ENCODE data around the gene PTP4A1. TPM values are rescaled to one million over a fixed set of nuclear protein-coding genes. Genes with fewer than 3 reads are reported as not detected.

The PTP4A1 gene
- total and polyA plus RNA-seq, 2 of the 4 experiments (the other 2 are of a cell fraction): 31.2 to 53.1 TPM

- dilution Hi-C loops (cut with HindIII; ENCODE audit: low sequenced_read_pairs, unreplicated experiment) (no loop called here), intact Hi-C loops (cut with micrococcal nuclease) (no loop called here), in situ Hi-C loops (cut with MboI; ENCODE audit: low sequenced_read_pairs) (no loop called here)
- no peak overlapping the region for H2AK5ac ChIP-seq (ENCODE audit: low read depth, low read length)
- no peak overlapping the region for H3K14ac ChIP-seq (replicated peaks; ENCODE audit: low read depth, low read length)
- ATAC-seq (ENCODE audit: low read depth): no peak; the same call in 1 of the 2 replicates
- no peak overlapping the region for H2BK20ac ChIP-seq (ENCODE audit: low read depth, low read length)
- no peak overlapping the region for H2BK5ac ChIP-seq (ENCODE audit: low read depth, low read length, poor library complexity, severe bottlenecking)
- DNase-seq: peak; percentile 27
- no peak overlapping the region for H3K4ac ChIP-seq (ENCODE audit: low read depth, low read length)
- H3K4me1 ChIP-seq (ENCODE audit: control insufficient read depth, insufficient read depth, low read length): no peaks in the 10 kb centered on the region
- H3K27ac ChIP-seq (ENCODE audit: insufficient read depth, low read length): no peak overlapping the region
- no peak overlapping the region for H4K91ac ChIP-seq (ENCODE audit: insufficient read depth, low read depth, low read length)
- no peak overlapping the region for H2BK120ac ChIP-seq (ENCODE audit: low read depth, low read length)
- H3K27me3 ChIP-seq (ENCODE audit: control insufficient read depth, insufficient read depth, low read length): peaks cover 3% of the 10 kb centered on the region
- no peak overlapping the region for H3K9ac ChIP-seq (ENCODE audit: low read depth, low read length)
- H3K23ac ChIP-seq (ENCODE audit: low read depth, low read length): no peak overlapping the region
- H2BK15ac ChIP-seq (ENCODE audit: low read depth, low read length): no peak overlapping the region
- no peak overlapping the region for H3K4me2 ChIP-seq (ENCODE audit: low read depth, low read length)
- no peak overlapping the region for H4K8ac ChIP-seq (ENCODE audit: low read depth in 2 of 2, low read length in 2 of 2)
- WGBS, 2 experiments (ENCODE audit: extremely low coverage in 2 of 2, insufficient read length in 1 of 2): no CpG with 5 or more reads among the region's 1 CpG
- TF ChIP-seq RAD21 (IDR thresholded peaks at IDR 0.05; ENCODE audit: low read length) (no peak), MXI1 (IDR thresholded peaks at IDR 0.05; ENCODE audit: borderline replicate concordance, low read depth, low read length) (no peak), CEBPB (IDR thresholded peaks at IDR 0.05; ENCODE audit: low read depth, low read length) (peak; percentile 60), FOS (IDR thresholded peaks at IDR 0.05; ENCODE audit: low read depth, low read length) (no peak)
- H2AK9ac ChIP-seq (replicated peaks; ENCODE audit: low read depth, low read length, poor library complexity): no peak overlapping the region
- no peaks in the 10 kb centered on the region for H3K9me1 ChIP-seq (ENCODE audit: insufficient read depth, low read length)
- no peak overlapping the region for H4K5ac ChIP-seq (ENCODE audit: low read depth, low read length)
- POLR2A ChIA-PET (ENCODE audit: unreplicated experiment): interaction anchor here (0.7 kb wide), 1 partner anchor 9 kb away, joined by 3 read pairs; no protein-coding TSS in a partner anchor
- no peaks in the 10 kb centered on the region for H3K36me3 ChIP-seq (ENCODE audit: control insufficient read depth, insufficient read depth, low read length)
- no peak overlapping the region for H3K18ac ChIP-seq (ENCODE audit: low read depth, low read length)
- H3K4me3 ChIP-seq (ENCODE audit: insufficient read depth, low read depth, low read length): no peak overlapping the region
- no peaks in the 10 kb centered on the region for H3K9me3 ChIP-seq (ENCODE audit: control insufficient read depth, insufficient read depth, low read length)
- H4K20me1 ChIP-seq (ENCODE audit: insufficient read depth, low read length): no peaks in the 10 kb centered on the region
- no peaks in the 10 kb centered on the region for H3K79me1 ChIP-seq (ENCODE audit: low read depth in 1 of 2, low read length in 2 of 2)
- H2AFZ ChIP-seq (replicated peaks; ENCODE audit: low read length, poor library complexity): no peak overlapping the region
- CTCF ChIA-PET: no interaction called here
- no TSS peak for BruUV-seq (replicated peaks)
- H3K56ac ChIP-seq (ENCODE audit: extremely low read depth, insufficient read depth, low read length): no peak overlapping the region
These were observed 43.3 kb downstream of the PTP4A1 start for GRCh38 chr6:63615590-63615989.

Small RNA genes within 50 kb of the gene (microRNA-seq; reads per million reads assigned to microRNA genes)
- gene AL513043.1 (ENCODE audit: insufficient read depth, insufficient read length): not detected

Small RNA genes within 50 kb of the gene (small RNA-seq; reads per million reads assigned to genes)
- gene AL513043.1: 0 reads per million in 5 experiments

Other genes with a start within 250 kb of the PTP4A1 start
- 27.8 and 46.9 TPM in 2 replicates for gene PHF3, start 63.3 kb downstream of the PTP4A1 start, total RNA-seq (2012; rRNA removed)
- gene PHF3, start 63.3 kb downstream of the PTP4A1 start, polyA plus RNA-seq (2012; rRNA removed): 5.4 and 5.6 TPM in 2 replicates